ENCODE results near the gene CGNL1.

The CGNL1 gene

GRCh38 chr15:57375827-57376695 is at the start of gene CGNL1:
CGNL1 (plus strand) TSS chr15:57376505; CDS start chr15:57438000, 61,495 bp downstream.
- in situ Hi-C loops (cut with MboI; ENCODE audit: low sequenced_read_pairs): no loop called here

- in situ Hi-C loops (cut with MboI; ENCODE audit: low sequenced_read_pairs): loop anchor here (25.0 kb wide), 1 partner anchor 841 kb away; no protein-coding TSS in a partner anchor
These were observed 48.3 kb upstream of the CGNL1 start for GRCh38 chr15:57327985-57328471.

GRCh38 chr15:57328479-57328878 is 47.8 kb upstream of the CGNL1 start:
- in situ Hi-C loops (cut with MboI; ENCODE audit: low sequenced_read_pairs): loop anchor here (25.0 kb wide), 1 partner anchor 841 kb away; no protein-coding TSS in a partner anchor

GRCh38 chr15:57328897-57329296 is 47.4 kb upstream of the CGNL1 start:
- in situ Hi-C loops (cut with MboI; ENCODE audit: low sequenced_read_pairs): loop anchor here (25.0 kb wide), 1 partner anchor 842 kb away; no protein-coding TSS in a partner anchor

- in situ Hi-C loops (cut with MboI; ENCODE audit: low sequenced_read_pairs): loop anchor here (25.0 kb wide), 1 partner anchor 842 kb away; no protein-coding TSS in a partner anchor
These were observed 46.5 kb upstream of the CGNL1 start for GRCh38 chr15:57329582-57330367.

- in situ Hi-C loops (cut with MboI; ENCODE audit: low sequenced_read_pairs): loop anchor here (25.0 kb wide), 1 partner anchor 843 kb away; no protein-coding TSS in a partner anchor
These were observed 45.5 kb upstream of the CGNL1 start for GRCh38 chr15:57330619-57331340.

GRCh38 chr15:57332326-57332725 is 44.0 kb upstream of the CGNL1 start:
- in situ Hi-C loops (cut with MboI; ENCODE audit: low sequenced_read_pairs): loop anchor here (25.0 kb wide), 1 partner anchor 845 kb away; no protein-coding TSS in a partner anchor

GRCh38 chr15:57333487-57333886 is 42.8 kb upstream of the CGNL1 start:
- in situ Hi-C loops (cut with MboI; ENCODE audit: low sequenced_read_pairs): loop anchor here (25.0 kb wide), 1 partner anchor 846 kb away; no protein-coding TSS in a partner anchor

- in situ Hi-C loops (cut with MboI; ENCODE audit: low sequenced_read_pairs): loop anchor here (25.0 kb wide), 1 partner anchor 847 kb away; no protein-coding TSS in a partner anchor
These were observed 42.0 kb upstream of the CGNL1 start for GRCh38 chr15:57334257-57334656.

- in situ Hi-C loops (cut with MboI; ENCODE audit: low sequenced_read_pairs): loop anchor here (25.0 kb wide), 1 partner anchor 848 kb away; no protein-coding TSS in a partner anchor
These were observed 41.0 kb upstream of the CGNL1 start for GRCh38 chr15:57335293-57335715.

GRCh38 chr15:57335719-57336118 is 40.6 kb upstream of the CGNL1 start:
- in situ Hi-C loops (cut with MboI; ENCODE audit: low sequenced_read_pairs): loop anchor here (25.0 kb wide), 1 partner anchor 848 kb away; no protein-coding TSS in a partner anchor

- in situ Hi-C loops (cut with MboI; ENCODE audit: low sequenced_read_pairs): loop anchor here (25.0 kb wide), 1 partner anchor 851 kb away; no protein-coding TSS in a partner anchor
These were observed 38.4 kb upstream of the CGNL1 start for GRCh38 chr15:57337868-57338411.

GRCh38 chr15:57339321-57339720 is 37.0 kb upstream of the CGNL1 start:
- in situ Hi-C loops (cut with MboI; ENCODE audit: low sequenced_read_pairs): loop anchor here (25.0 kb wide), 1 partner anchor 852 kb away; no protein-coding TSS in a partner anchor

GRCh38 chr15:57340682-57341259 is 35.5 kb upstream of the CGNL1 start:
- in situ Hi-C loops (cut with MboI; ENCODE audit: low sequenced_read_pairs): loop anchor here (5.0 to 25.0 kb wide), 2 partner anchors 182 to 853 kb away; no protein-coding TSS in a partner anchor

GRCh38 chr15:57343048-57343447 is 33.3 kb upstream of the CGNL1 start:
- in situ Hi-C loops (cut with MboI; ENCODE audit: low sequenced_read_pairs): loop anchor here (5.0 to 25.0 kb wide), 2 partner anchors 179 to 856 kb away; no protein-coding TSS in a partner anchor

- in situ Hi-C loops (cut with MboI; ENCODE audit: low sequenced_read_pairs): loop anchor here (5.0 to 25.0 kb wide), 2 partner anchors 179 to 856 kb away; no protein-coding TSS in a partner anchor
These were observed 32.8 kb upstream of the CGNL1 start for GRCh38 chr15:57343498-57343897.

- in situ Hi-C loops (cut with MboI; ENCODE audit: low sequenced_read_pairs): loop anchor here (5.0 to 25.0 kb wide), 2 partner anchors 178 to 857 kb away; no protein-coding TSS in a partner anchor
These were observed 32.0 kb upstream of the CGNL1 start for GRCh38 chr15:57344282-57344681.

GRCh38 chr15:57345584-57345983 is 30.7 kb upstream of the CGNL1 start:
- in situ Hi-C loops (cut with MboI; ENCODE audit: low sequenced_read_pairs): loop anchor here (25.0 kb wide), 1 partner anchor 858 kb away; no protein-coding TSS in a partner anchor

- in situ Hi-C loops (cut with MboI; ENCODE audit: low sequenced_read_pairs): loop anchor here (25.0 kb wide), 1 partner anchor 861 kb away; no protein-coding TSS in a partner anchor
These were observed 28.2 kb upstream of the CGNL1 start for GRCh38 chr15:57348081-57348480.
